ENCODE results near the gene EDEM2. TPM values are rescaled to one million over a fixed set of nuclear protein-coding genes. Genes with fewer than 3 reads are reported as not detected.
A peak's percentile ranks its signal among the peaks of the same experiment; 100 is the strongest.

EDEM2 gene
- total RNA-seq, 1 donor from 2014 or later: 20.3 TPM

DNA sequence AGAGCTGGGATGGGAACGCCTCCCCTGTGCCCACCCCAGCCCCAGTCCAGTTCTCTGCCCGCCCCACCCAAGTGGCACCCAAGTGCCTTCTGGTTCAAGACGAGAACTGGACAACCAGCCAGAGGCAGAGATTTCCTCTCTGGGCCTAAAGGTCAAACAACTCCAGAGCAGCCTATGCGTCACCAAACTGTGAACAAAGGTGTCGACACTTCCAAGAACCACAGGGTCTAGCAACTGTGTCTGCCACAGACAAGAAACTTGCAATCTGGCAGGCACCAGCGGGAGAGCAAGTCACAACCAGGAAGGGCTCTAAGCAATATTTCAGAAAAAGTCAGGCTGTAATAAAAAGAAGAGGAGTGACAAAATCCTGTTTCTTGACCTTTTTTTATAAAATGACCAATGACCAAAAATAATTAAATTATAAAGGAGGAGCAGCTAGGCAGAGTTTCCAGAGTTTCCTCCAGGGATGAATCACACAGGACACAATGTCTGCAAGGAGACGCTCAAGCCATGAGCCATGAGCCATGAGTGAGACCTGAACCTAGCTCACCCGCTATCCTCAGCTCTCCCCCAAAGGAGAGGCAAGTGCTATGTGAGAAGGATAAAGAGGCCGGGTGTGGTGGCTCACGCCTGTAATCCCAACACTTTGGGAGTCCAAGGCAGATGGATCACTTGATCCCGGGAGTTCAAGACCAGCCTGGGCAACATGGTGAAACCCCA lies 11.1 kb downstream of the EDEM2 start:
- Histone ChIP-seq H3K4me3 (no peak overlapping the region), H3K9me3 (no peaks in the 10 kb centered on the region), H3K36me3 (peaks cover 39 to 60% of the 10 kb centered on the region in 2 donors), H3K27me3 (no peaks in the 10 kb centered on the region), H3K27ac (peak overlapping the region; percentile 85 to 89), H3K4me1 (peaks cover 10 to 17% of the 10 kb centered on the region in 2 donors)
- intact Hi-C loops (cut with DNase I): no loop called here
- TF ChIP-seq, protein P1, sequence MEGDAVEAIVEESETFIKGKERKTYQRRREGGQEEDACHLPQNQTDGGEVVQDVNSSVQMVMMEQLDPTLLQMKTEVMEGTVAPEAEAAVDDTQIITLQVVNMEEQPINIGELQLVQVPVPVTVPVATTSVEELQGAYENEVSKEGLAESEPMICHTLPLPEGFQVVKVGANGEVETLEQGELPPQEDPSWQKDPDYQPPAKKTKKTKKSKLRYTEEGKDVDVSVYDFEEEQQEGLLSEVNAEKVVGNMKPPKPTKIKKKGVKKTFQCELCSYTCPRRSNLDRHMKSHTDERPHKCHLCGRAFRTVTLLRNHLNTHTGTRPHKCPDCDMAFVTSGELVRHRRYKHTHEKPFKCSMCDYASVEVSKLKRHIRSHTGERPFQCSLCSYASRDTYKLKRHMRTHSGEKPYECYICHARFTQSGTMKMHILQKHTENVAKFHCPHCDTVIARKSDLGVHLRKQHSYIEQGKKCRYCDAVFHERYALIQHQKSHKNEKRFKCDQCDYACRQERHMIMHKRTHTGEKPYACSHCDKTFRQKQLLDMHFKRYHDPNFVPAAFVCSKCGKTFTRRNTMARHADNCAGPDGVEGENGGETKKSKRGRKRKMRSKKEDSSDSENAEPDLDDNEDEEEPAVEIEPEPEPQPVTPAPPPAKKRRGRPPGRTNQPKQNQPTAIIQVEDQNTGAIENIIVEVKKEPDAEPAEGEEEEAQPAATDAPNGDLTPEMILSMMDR (IDR thresholded peaks at IDR 0.05): no peak
- DNase-seq (ENCODE audit: low spot score in 2 of 2): no peak

DNA sequence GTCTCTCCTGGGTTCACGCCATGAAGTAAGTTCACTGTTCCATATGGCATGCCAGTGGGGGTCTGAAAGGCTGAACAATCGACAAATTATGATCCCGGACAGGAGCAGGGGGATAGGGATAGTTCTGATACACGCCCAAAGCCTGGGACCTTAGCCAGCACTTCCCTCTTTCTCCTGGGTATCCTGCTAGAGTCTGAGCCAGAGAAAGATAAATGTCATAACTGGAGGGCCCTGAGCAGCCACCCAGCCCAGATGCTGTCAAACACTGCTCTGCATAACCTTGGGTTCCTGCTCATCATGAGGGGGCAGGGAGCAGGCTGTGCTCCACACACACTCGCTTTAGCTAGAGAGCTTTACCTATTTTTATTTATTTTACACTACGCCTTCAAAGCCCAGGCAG lies 12.3 kb downstream of the EDEM2 start:
- intact Hi-C loops (cut with DNase I): no loop called here
- H3K36me3 ChIP-seq: peaks cover 38 to 50% of the 10 kb centered on the region in 2 donors
- TF ChIP-seq, protein P1 (IDR thresholded peaks at IDR 0.05): no peak
- no peaks in the 10 kb centered on the region for H3K9me3 ChIP-seq
- H3K27me3 ChIP-seq: no peaks in the 10 kb centered on the region
- peaks cover 10 to 17% of the 10 kb centered on the region in 2 donors for H3K4me1 ChIP-seq
- no peak for DNase-seq (ENCODE audit: low spot score in 2 of 2)
- peak overlapping the region in 1 of 2 donors; percentile 37 for H3K4me3 ChIP-seq
- H3K27ac ChIP-seq: peak overlapping the region; percentile 85 to 89

DNA sequence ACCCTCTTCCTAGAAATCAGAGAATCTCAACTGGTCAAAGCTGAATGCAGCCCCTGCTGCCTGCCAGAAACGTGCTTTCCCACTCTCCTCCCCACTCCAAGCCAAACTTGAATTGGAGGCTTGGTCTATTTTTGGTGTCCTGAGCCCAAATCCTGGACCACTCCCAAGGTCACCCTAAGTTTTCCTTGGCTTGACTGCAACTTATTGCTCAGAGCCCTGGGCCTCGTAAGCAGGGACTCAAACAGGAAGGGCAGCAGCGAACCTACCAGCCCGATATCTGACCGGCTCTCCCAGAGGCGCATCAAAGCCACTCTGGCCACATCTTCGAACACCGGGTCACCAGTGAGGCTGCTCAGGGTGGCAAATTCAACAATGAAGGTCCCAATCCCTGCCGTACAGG lies 12.7 kb downstream of the EDEM2 start:
- no peaks in the 10 kb centered on the region for H3K27me3 ChIP-seq
- TF ChIP-seq, protein P1 (IDR thresholded peaks at IDR 0.05): no peak
- DNase-seq (ENCODE audit: low spot score in 2 of 2): peak in 1 of 2 donors; percentile 78
- H3K27ac ChIP-seq: peak overlapping the region; percentile 85 to 89
- H3K36me3 ChIP-seq: peaks cover 39 to 48% of the 10 kb centered on the region in 2 donors
- peaks cover 10 to 17% of the 10 kb centered on the region in 2 donors for H3K4me1 ChIP-seq
- peak overlapping the region in 1 of 2 donors; percentile 37 for H3K4me3 ChIP-seq
- intact Hi-C loops (cut with DNase I): no loop called here
- H3K9me3 ChIP-seq: no peaks in the 10 kb centered on the region

DNA sequence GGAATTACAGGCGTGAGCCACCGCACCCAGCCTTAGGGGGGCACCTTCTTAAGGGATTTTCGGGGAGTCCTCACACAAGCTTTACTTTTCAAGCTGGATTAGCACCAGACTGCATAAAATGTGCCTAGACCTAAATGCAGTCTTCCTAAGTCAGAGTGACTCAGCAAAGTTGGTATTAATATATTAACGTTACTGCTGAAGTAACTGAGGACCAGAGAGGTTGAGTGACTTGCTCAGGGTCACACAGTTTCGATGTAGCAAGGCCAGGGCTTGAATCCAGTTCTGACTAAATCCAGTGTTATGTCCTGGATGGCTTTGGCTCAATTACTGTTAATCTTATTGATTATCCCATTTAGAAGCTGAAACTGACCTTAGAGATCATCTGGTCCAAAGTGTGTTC lies 13.4 kb downstream of the EDEM2 start:
- peaks cover 10 to 17% of the 10 kb centered on the region in 2 donors for H3K4me1 ChIP-seq
- no peak overlapping the region for H3K4me3 ChIP-seq
- peak overlapping the region; percentile 85 to 89 for H3K27ac ChIP-seq
- DNase-seq (ENCODE audit: low spot score in 2 of 2): no peak
- no peaks in the 10 kb centered on the region for H3K9me3 ChIP-seq
- TF ChIP-seq, protein P1 (IDR thresholded peaks at IDR 0.05): no peak
- H3K27me3 ChIP-seq: no peaks in the 10 kb centered on the region
- peaks cover 41 to 45% of the 10 kb centered on the region in 2 donors for H3K36me3 ChIP-seq
- intact Hi-C loops (cut with DNase I): no loop called here

DNA sequence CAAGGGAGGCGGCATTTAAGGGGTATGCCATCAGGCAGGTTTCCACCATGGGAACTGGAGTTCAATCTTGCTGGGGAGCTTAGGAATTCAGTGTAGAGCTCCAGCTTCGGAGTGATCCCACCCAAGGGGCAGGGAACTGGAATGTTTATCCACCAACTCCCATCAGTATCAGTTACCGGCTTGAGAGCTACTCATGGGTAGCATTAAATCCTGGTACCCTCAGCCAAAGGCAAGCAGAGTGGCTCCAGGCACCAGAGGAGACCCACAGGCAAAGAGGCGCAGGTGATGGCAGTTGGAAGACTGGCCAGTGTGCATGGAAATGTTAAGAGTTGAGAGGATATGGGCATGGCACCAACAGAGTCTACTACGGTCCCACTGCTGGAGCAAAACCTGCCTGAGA lies 14.1 kb downstream of the EDEM2 start:
- DNase-seq (ENCODE audit: low spot score in 2 of 2): peak in 1 of 2 donors; percentile 52
- Histone ChIP-seq H3K36me3 (peaks cover 44 to 46% of the 10 kb centered on the region in 2 donors), H3K4me1 (peaks cover 10 to 17% of the 10 kb centered on the region in 2 donors), H3K9me3 (no peaks in the 10 kb centered on the region), H3K27me3 (no peaks in the 10 kb centered on the region), H3K27ac (peak overlapping the region; percentile 60 to 85), H3K4me3 (no peak overlapping the region)
- TF ChIP-seq, protein P1 (IDR thresholded peaks at IDR 0.05): no peak
- intact Hi-C loops (cut with DNase I): no loop called here

Data from ascending aorta (tissue), 2 donors.